GM21717 (cell line): ENCODE measurements around the gene LRRC4C.

Source experiments
- ATAC-seq: cut with Tn5 transposase; IDR thresholded peaks from one replicate; pipeline ENCODE4 v1.9.1; 2021; ENCODE audit warnings: mild to moderate bottlenecking, moderate library complexity; ENCODE audit not compliant: unreplicated experiment

LRRC4C gene

DNA sequence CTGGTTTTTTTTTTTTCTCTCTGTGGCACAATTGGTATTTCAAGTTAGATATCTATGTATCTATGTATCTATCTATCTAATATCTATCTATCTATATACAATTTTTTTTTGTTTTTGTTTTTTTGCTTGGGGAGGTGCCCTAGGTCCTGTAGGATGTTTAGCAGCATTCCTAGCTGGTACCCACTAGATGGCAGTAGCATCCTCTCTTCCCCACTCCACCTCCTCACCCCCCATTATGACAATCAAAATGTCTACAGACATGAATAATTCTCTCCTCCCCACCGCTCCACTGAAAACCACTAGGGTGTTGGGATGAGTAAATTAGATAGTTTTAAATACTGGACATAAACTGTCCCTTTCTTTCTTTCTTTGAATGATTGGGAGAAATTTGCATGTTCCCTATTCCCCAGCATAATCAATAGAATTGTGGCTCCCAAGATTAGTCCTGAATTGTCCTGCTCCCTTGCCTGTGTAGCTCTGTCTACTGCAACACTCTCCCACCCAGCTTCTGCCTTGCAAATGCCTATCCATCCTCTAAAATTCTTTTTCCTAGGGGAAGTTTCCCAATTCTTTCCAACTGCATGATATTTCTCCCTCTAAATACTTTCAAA lies 1152.4 kb downstream of the LRRC4C start:
- ATAC-seq: peak; percentile 66

DNA sequence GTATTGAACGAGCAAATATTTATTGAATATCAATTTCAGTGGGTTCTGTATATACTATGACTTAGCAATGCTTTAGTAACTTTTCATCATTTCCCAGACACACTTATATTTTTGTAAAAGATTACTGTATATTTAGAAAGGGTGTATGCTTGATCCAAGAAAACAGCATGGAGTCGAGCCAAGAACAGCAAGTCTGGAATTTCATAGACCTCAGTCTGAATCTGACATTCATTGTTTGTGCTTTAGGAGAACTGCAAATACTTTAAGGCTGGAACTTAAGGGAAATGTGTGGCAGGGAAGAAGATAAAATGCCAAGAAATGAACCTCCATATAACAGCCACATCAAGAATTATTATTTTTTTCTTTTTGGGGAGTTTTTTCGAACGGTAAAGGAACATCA lies 1156.8 kb downstream of the LRRC4C start:
- ATAC-seq: no peak

DNA sequence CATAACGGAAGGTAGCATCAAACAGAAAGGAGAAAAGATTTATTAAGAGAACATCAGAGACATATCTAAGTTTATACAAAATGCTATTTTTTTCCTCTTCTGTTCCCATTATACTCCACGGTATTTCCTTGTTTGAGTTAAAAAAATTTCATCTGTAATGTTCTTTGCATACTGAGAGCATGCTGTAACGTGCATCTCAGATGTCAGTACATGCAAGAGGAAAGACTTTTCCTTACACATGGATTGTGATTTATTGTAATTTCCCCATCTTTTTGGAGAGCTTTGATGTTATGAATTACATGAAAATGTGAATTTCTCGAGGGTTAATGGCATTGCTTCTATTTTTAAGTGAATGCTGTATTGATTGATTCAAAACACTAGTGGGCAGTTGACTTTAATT lies 1164.0 kb downstream of the LRRC4C start:
- ATAC-seq: no peak

DNA sequence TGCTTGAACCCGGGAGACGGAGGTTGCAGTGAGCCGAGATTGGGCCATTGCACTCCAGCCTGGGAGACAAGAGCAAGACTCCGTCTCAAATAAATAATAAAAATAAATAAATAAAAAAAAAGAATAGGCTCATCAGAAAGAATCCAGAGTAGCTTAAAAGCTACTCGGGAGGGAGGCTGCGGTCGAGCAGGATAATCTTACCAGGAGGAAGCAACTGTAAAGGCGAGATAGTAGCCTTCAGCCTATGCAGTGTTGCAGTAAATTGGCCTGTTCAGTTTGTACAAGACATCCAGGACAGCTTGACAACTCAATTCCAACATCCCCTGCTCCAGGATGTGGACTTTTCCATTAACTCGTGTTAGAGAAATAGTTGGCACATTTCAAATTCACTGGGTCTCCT lies 1164.7 kb downstream of the LRRC4C start:
- ATAC-seq: no peak

DNA sequence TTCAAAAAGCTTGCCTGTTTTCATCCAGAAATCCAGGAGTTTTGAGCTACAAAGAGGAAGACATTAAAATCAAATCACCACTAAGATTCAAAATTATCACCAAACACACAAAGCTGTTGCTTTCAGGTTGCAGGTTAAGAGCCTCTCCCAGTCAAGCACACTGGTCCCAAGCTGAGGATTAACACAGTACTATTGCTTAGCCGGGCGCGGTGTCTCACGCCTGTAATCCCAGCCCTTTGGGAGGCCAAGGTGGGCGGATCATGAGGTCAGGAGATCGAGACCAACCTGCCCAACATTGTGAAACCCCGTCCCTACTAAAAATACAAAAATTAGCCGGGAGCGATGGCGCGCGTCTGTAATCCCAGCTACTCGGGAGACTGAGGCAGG lies 1165.1 kb downstream of the LRRC4C start:
- no peak for ATAC-seq

DNA sequence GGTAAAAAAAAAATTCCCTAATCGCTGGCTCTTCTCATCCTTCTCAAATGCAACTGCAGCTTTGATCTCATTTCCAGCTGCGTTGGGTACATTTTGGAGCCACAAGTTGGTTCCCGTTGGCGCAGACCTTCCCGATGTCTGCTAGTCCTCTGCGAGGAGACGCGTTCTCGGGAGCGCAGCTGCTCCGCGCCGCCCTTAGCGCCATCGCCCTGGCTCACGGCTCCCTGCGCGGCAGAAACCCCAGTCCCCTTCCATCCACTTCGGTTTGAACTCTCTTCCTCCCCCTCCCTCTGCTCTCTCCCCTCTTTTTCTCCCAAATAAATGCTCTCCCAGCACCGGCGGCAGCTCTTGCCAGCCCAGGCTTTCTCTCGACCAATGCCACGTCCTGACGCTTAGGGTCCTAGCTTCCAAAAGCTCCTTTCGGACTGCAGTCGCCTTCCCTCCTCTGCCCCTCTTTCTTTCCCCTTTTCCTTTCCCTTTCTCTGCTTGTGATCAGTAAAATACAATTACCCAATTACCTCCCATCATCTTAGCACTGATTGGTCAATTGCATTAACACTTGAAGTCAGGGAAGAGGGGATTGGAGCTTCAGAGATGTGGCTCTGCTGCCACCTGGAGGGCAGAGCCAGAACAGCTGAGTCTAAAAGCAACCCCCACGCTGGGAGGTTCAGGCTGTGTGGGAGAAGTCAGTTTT lies 1165.7 kb downstream of the LRRC4C start:
- ATAC-seq: peak; percentile 97

DNA sequence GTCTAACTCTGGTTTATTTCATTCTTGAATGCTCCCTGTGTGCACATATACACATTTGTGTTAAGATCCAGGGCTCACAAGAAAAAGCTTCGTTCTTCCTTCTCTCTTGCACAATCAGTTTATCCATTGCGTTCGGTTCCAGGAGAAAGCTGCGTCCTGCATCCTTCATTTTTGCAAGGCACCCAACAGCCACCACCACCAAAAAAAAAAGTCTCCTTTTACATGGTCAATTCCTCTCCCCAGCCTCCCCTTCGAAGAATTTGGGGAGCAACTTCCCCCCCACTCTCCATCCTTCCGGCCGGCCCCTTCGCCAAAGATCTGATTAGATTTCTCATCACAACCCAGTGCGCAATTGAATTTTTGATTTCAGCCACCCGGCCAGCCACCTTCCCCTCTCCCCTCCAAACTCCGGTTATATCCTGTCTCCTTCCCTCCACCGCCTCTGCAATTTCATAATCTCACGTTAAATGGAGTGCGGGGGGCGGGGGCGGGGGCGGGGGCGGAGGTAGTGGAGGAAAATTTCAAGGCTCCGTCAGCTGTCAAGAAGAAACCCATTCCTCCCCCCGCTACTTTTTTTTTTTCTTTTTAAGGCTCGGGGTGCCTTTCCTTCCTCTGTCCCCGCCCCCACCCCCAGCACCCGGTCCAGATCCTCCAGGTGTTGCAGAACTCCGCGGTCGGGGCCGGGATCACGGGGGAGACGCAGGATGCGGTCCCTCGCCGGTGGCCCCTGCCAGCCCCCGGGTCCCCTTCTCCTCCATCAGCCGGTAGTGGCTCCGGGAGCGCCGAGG lies 1166.5 kb downstream of the LRRC4C start:
- no peak for ATAC-seq

DNA sequence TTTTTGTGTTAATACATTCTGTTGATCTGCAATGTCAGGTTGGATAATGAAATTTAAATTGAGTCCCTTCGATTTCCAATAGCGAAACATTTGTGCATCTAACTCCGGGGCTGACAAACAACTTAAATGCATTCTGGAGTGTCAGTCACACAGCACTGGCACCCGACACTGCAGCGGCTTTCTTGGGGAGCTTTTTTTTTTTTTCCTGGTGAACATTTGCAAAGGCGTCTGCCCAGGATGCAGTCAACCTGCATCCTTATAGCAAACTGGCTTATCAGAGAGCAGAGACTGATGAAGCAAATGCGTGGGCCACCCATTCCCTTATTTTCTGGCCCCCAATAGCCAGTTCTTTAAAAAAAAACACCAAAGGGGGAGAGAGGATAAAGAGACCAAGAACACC lies 1167.7 kb downstream of the LRRC4C start:
- ATAC-seq: no peak

DNA sequence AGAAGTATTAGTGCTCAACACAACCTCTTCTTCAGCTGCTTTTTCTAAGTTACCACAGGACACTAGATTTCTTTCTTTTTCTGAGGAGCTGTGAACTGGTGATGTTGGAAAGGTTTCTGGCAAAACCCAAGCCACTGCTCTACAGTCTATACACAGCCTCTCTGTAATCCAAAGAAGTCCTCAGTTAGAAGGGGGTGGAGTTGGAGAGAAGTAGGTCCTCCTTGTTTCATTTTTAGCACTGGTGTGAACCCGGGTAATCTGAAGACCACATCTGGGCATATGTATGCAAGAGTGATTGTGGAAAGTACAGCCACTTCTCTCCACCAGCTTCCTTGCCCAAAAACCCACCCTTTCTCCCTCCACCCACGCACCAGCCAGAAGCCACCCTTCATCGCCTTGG lies 1168.1 kb downstream of the LRRC4C start:
- ATAC-seq: no peak

DNA sequence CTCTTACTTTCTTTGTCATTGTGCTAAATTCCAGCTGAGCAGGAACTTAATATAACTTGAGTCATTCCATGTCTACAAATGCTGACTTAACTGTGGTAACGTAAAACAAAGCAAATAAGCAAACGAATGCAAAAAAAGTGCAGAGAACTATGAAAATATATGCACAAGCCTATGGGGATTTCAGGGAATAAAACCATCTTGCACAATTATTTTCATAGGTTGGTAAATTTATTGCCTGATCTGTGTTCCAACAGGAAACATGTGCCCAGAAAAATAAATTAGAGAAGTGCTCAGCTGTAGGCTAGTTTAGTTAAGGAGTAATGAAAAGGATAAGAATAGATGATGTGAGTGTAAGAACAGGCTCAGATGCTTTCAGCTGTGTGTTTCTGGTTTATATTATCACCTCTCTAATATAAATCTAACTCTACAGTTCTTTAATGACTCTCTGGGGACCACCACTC lies 1169.3 kb downstream of the LRRC4C start:
- ATAC-seq: no peak

DNA sequence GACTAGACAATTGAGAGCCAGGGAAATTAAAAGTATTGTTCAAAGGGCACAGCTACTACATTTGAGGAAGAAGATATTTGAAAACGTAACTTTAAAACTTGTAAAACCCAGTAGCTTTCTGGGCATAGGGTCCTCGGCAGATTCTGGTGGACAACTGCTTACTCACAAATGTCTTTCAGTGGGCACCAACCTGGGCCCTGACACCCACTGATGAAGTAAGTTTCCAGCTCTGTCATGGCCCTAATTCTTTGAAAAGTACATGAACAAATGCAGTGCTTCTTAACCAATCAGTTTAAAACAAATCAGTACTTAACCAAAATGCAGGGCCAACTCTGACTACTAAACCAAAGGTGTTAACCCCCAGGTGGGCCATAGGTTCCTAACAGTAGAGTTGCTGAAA lies 1170.1 kb downstream of the LRRC4C start:
- ATAC-seq: no peak

DNA sequence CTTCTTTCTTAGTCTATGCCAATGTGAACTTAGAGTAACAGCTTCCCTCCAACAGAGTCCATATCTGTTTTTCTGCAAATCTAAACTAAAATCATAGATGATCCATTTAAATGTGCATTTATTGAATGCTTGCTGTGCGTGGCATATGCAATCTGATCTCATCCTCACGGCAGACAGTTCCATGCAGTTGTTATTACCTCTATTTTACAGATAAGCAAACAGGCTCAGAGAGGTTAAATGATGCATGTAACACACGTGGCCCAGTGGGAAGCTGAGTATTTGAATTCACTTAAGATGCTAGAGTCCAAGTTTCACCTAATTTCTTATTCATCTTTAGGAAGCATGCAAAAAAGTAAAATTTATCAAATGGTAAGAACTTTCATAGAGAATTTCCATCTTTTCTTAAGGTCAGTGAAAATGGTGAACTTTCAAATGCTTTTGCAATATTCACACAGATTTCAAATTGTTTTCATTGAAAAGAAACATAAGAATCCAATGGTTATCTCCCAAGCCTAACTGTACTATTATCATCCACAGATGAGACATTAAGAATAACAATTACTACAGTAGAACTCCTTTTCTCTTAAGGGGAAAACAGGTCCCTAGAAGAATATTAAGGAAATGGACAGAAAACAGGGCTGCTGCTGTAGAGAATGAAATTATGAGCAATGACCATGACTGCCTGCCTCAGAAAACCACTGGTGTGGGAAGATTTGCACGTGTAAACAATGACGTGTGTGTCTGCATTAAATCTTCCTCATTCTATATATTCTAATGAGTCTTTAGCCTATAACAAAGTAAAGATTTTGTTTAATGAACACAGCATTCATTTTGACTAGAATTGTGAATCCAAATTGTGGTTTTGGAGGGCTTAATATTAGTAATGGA lies 1171.3 kb downstream of the LRRC4C start:
- no peak for ATAC-seq

DNA sequence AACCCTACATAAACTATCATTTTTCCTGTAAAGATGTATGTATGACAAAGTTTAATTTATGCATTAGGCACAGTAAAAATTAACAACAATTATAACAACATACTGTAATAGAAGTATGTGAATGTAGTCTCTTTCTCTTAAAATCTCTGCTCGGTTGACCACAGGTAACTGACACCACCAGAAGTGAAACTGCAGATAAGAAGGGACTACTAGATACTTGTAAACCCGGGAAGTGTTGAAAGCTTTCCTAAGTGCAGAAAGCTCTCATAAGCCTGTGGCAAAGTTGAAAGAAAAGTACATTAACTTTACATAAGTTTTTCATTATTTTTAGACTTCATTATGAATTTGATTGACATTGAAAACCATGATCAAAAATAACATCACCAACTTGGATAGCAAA lies 1173.3 kb downstream of the LRRC4C start:
- no peak for ATAC-seq

DNA sequence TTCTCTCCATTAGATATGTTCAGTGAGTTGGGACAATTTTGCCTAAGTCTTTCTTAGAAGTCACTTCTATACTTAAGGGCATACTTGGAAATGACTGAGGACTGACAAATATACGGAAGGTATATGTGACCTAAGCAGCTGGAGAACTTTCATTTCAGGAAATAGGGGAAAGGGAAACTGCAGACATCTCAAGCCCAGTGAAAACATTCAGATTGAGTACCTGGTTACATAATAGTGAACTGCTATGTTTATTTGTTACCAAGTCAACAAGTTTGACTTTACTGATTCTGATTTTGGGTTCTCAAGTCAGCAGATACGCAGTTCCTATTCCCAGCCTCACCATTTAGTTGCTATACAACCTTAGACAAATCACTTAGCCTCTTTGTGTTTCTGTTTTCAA lies 1173.9 kb downstream of the LRRC4C start:
- no peak for ATAC-seq

DNA sequence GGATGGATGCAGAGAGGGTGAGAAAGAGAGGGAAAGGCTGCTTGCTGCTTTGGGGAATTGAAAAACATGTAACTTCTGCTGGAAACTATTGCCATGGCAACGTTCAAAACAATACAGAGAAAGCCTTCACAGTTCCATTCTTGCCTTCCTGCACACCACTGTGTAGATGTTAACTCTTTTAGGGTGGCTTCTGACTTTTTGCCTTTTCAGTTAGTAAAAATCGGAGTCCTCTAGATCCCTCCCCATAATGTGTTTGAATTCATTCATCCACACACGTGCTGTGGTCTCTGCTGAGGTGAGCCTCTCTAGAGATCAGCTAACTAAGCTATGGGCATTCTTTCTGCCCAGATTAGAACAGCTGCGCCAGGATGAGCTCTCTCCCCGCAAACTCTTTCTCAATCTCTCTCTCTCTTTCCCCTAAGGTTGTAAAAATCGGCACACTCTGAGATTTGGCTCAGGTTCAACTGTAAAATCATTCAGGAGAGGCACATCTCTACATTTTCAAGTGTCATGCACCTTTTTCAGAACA lies 1178.3 kb downstream of the LRRC4C start:
- peak; percentile 67 for ATAC-seq

DNA sequence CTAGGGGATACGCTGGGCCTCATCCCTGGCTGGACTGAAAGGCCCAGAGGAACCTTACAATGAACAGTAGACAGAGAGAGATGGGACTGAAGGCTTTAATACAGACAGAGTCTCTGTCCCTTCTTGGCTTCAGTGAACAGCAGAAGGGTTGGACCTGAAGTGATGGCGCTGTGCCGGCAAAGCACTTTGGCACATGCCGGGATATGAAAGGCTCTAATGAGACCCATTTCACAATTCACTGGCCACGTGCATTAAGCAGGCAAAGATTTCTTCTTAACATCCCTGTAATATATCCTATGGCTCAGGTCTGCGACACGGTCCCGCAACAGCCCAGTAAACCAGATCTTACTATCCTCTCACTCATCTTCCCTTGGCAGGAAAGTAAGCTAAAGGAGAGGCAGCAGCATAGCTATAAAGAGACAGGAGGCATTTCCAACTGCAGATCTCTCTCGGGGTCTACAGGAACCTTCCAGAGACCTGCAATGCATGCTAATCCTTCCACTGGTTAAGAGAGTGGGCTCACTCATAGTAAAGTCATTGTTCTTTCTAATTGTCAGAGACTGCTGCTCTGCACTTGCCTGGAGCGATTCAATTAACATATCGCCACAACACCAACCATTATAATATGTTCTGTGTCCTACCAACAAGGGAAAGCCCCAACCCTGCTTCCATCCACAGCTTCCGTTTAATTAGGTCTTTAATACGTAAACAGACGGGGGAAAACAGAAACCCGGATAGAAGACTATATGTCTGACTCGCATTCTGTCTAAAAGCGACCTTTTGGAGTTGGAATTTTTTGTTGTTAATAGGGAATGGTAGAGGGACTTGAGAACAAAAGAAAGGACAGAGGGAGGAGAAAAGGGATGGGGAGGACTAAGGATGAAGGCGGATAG lies 1179.0 kb downstream of the LRRC4C start:
- ATAC-seq: no peak

DNA sequence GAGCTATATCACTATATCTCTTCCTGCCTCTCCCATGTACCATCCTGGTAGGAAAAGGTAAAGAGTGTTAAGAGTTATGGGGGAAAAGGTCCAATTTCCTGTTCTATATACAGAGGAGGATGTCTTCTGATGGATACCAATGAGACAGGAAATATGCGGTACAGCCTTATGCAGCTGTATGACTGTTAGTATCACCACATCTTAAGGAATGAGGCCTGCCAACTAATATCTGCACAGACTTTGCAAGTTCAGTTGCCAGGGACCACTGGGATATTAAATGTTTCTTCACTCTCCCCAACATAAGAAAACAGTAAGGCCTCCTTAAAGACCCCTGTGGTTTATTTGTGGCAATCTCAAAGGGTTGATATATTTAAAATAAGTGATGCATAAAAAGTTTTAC lies 1182.5 kb downstream of the LRRC4C start:
- no peak for ATAC-seq

DNA sequence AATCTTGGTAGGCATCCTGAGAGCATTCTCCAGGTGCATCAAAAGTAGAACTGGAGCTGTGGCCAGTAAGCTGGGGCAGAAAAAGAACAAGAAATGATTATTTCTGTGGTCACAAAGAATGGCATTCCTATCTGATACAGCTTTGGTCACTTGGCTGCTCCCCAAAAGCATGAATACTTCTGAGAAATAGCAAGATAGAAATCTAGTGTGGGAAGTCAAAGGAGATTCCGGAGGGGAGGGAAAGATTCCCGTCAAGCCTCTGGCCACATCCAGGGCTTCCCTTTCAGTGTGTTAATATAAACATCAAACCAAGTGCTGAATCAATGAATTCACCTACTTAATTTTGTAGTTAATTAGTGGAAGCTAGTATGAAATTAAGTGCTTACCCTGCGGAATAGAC lies 1185.4 kb downstream of the LRRC4C start:
- no peak for ATAC-seq

DNA sequence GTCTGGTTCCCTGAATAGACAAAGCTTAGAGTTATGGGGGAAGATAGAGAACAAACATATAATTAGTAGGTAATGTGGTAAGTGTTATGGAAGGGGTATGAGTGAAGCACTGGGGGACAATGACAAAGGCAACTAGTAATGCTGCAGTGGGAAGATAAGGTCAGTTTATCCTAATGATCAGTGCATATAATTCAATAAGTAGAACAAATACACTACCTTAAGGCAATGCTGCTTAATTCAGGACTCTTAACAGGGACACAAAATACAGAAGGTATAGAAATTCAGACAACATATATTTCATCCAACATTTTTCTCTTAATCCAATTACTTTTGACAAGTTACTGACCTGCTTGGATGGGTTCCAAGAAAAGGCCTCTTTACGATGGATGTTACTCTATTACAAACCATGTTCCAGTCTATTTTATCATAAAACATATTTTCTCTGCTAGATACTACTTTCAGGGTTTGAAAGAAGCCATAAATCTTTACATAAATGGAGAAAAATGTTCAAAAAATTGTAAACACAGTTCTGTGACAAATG lies 1186.2 kb downstream of the LRRC4C start:
- no peak for ATAC-seq

DNA sequence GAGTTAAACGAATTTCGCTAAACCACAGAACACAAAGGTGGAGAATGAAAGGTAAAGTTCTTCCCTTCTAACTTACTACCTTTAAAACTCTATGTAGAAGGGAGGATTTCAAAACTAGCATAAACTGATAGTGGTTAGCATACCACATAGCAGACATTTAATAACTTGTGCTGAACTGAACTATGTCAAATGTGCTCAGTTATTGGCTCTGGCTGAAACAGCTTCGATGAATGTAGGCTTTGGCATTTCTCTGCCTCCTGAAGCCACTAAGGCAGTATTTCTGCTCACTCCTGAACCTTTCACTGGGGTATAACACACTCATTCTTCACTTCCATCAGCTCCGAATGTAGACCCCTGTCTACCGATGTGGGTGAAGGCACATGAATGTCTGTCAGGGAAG lies 1188.1 kb downstream of the LRRC4C start:
- no peak for ATAC-seq
